ENCODE results near the gene NWD2.

- TF ChIP-seq CTCF (IDR thresholded peaks at IDR 0.05) (peak in 1 of 2 donors; percentile 44), POLR2A (IDR thresholded peaks at IDR 0.05) (no peak), POLR2AphosphoS5 (IDR thresholded peaks at IDR 0.05) (no peak), EP300 (IDR thresholded peaks at IDR 0.05) (no peak)
Observed at GRCh38 chr4:37452952-37453280, 208.4 kb downstream of the NWD2 start.
